ENCODE measurements around the gene CYFIP2. TPM values are rescaled to one million over a fixed set of nuclear protein-coding genes. Genes with fewer than 3 reads are reported as not detected.

CYFIP2 gene
- total RNA-seq, 1 experiment from 2014 or later = 74.7 TPM

DNA sequence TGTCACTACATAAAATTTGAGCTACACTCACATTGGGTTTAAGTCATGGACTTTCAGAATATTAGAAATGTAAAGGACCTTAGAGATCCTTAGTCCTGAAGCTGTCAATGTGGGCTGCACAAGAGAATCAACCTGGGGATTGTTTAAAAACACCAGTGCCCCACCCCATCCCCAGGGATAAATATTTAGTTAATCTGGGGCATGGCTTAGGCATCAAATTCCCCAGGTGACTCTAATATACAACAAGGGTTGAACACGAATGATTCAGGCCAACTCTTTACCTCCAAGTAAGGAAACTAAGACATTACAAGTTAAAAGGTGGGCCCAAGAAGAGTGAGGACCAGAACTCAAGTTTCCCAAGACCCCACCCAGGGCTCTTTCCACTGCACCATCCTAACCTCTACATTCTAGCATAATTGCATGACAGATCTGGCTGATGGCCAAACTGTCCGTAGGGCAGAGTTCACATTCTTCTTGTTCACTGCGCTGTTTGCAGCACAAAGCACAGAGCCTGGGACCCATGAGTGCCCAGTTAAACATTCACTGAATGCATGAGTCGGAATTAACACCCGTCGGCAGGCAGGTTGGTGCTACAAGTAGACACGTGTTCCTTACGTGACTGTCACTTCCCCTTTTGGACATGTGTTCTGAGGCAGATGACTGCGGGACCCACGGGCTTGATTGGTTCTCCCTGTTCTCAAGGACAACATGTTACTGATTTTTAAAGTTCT, 25.2 kb downstream of the CYFIP2 start:
- no peak overlapping the region for H3K18ac ChIP-seq (ENCODE audit: insufficient read length, low read depth, low read length)
- Mint-ChIP-seq H3K36me3 (ENCODE audit: insufficient read depth in 1 of 3, low read depth in 3 of 3) (peaks cover 3 to 41% (median 20%) of the 10 kb centered on the region in 3 experiments; a peak in 6 of 7 replicates), H3K4me3 (no peak overlapping the region), H3K27me3 (ENCODE audit: low read depth) (no peaks in the 10 kb centered on the region), H3K9me3 (no peaks in the 10 kb centered on the region), H3K27ac (no peak overlapping the region), H3K4me1 (peaks cover 2 to 6% of the 10 kb centered on the region in 2 experiments; a peak in 3 of 4 replicates)
- H3K4me2 ChIP-seq (ENCODE audit: insufficient read depth, insufficient read length, low read length) = no peak overlapping the region
- no peak overlapping the region for H2BK12ac ChIP-seq (ENCODE audit: insufficient read length, low read depth, low read length)
- no peak overlapping the region for H4K8ac ChIP-seq (replicated peaks; ENCODE audit: insufficient read length, low read depth, low read length)
- no peak overlapping the region for H2BK15ac ChIP-seq (ENCODE audit: low read depth, low read length)
- no peak overlapping the region for H3K27ac ChIP-seq (ENCODE audit: insufficient read length, low read depth, low read length)
- H3K79me1 ChIP-seq (ENCODE audit: insufficient read depth, low read depth, low read length, poor library complexity, severe bottlenecking) = no peaks in the 10 kb centered on the region
- no peak overlapping the region for H2AFZ ChIP-seq (ENCODE audit: low read length)
- no peak for TF ChIP-seq CTCF (conservative IDR thresholded peaks at IDR 0.05)
- H3K14ac ChIP-seq (ENCODE audit: insufficient read depth, low read length) = no peak overlapping the region
- no CpG with 5 or more reads among the region's 10 CpGs for WGBS (ENCODE audit: extremely low coverage, insufficient read length, low lambda C conversion rate)
- H3T11ph ChIP-seq (ENCODE audit: low read length) = no peak overlapping the region
- no peaks in the 10 kb centered on the region for H4K20me1 ChIP-seq (ENCODE audit: control insufficient read depth, insufficient read depth, insufficient read length)
- H2BK120ac ChIP-seq (ENCODE audit: low read depth, low read length, poor library complexity, severe bottlenecking) = no peak overlapping the region
- H4K91ac ChIP-seq (ENCODE audit: insufficient read length, low read depth, low read length) = no peak overlapping the region
- no peak overlapping the region for H2BK20ac ChIP-seq (ENCODE audit: low read depth, low read length, poor library complexity, severe bottlenecking)
- no peaks in the 10 kb centered on the region for H3K23me2 ChIP-seq (ENCODE audit: insufficient read length, low read depth, low read length, poor library complexity, severe bottlenecking)
- H3K9me3 ChIP-seq (ENCODE audit: control insufficient read depth, low read depth, low read length) = no peaks in the 10 kb centered on the region
- DNase-seq = no peak
- no peak overlapping the region for H3K56ac ChIP-seq (ENCODE audit: insufficient read length, low read depth, low read length)
- H4K5ac ChIP-seq (ENCODE audit: insufficient read length, low read depth, low read length) = no peak overlapping the region
- no peak overlapping the region for H3K4ac ChIP-seq (ENCODE audit: low read depth, low read length)
- H2BK5ac ChIP-seq (ENCODE audit: insufficient read length, low read length) = no peak overlapping the region
- no peak overlapping the region for H3K9ac ChIP-seq (ENCODE audit: extremely low read depth, insufficient read length, low read length)
- H2AK5ac ChIP-seq (ENCODE audit: insufficient read length, low read length) = no peak overlapping the region
- no peaks in the 10 kb centered on the region for H3K27me3 ChIP-seq (ENCODE audit: insufficient read depth, low read length)
- no peaks in the 10 kb centered on the region for H3K4me1 ChIP-seq (ENCODE audit: insufficient read depth, low read length)
- H3K23ac ChIP-seq (ENCODE audit: insufficient read length, low read depth, low read length) = no peak overlapping the region
- H3K79me2 ChIP-seq (ENCODE audit: insufficient read depth, low read length) = no peaks in the 10 kb centered on the region
